PC-3 (cell line): ENCODE data around the gene SF3B6. TPM values are rescaled to one million over a fixed set of nuclear protein-coding genes. Genes with fewer than 3 reads are reported as not detected.

ENCODE experiments used
- ATAC-seq: fragments of 200-7000 bp; cut with Tn5 transposase; 2 replicates; pipeline ENCODE4 v1.9.1; 2020; ENCODE audit warnings: mild to moderate bottlenecking, moderate library complexity
- BruUV-seq: library from RNA; stranded (reverse); fragments of 400-500 nt; replicated peaks from 2 replicates; lab custom pipeline; 2021; lab: Mats Ljungman, UMichigan
- CTCF ChIA-PET: fragments of 300-600 bp; sonication (Branson Sonifier 250); formaldehyde crosslinking; loops from one replicate; lab custom pipeline; 2022; ENCODE audit warnings: antibody characterized with exemption; lab: Charles Lee
- POLR2A ChIA-PET: fragments of 300-600 bp; sonication (Branson Sonifier 250); formaldehyde crosslinking; loops from one replicate; lab custom pipeline; 2022; ENCODE audit warnings: antibody characterized with exemption; ENCODE audit not compliant: unreplicated experiment; lab: Charles Lee
- DNase-seq: peaks from one replicate; pipeline ENCODE4 v3.0.0-alpha.2; 2015
- H2AFZ ChIP-seq: fragments of 300-600 bp; sonication (generic); 2 replicates; pipeline ENCODE4 v1.6.0; 2016; ENCODE audit warnings: antibody characterized with exemption, low read length
- H3F3A ChIP-seq: fragments of 300-600 bp; sonication (generic); one replicate; pipeline ENCODE4 v1.6.0; 2017; ENCODE audit warnings: antibody characterized with exemption, low read length, control low read depth, mild to moderate bottlenecking; ENCODE audit not compliant: unreplicated experiment
- H3K27ac ChIP-seq: fragments of 300-600 bp; sonication (generic); 2 replicates; pipeline ENCODE4 v1.5.1; 2016; ENCODE audit warnings: mild to moderate bottlenecking, low read length
- H3K27me3 ChIP-seq: fragments of 300-600 bp; sonication (generic); 2 replicates; pipeline ENCODE4 v1.6.1; 2016; ENCODE audit warnings: low read length, mixed read lengths
- H3K36me3 ChIP-seq: fragments of 300-600 bp; sonication (generic); 2 replicates; pipeline ENCODE4 v1.6.1; 2016; ENCODE audit warnings: low read depth, mixed run types, low read length, mixed read lengths
- H3K4me1 ChIP-seq: fragments of 300-600 bp; sonication (generic); 2 replicates; pipeline ENCODE4 v1.5.1; 2016; ENCODE audit warnings: low read length; ENCODE audit not compliant: insufficient read depth
- H3K4me2 ChIP-seq: fragments of 300-600 bp; sonication (generic); 2 replicates; pipeline ENCODE4 v1.6.0; 2016; ENCODE audit warnings: low read length
- H3K4me3 ChIP-seq: fragments of 300-600 bp; sonication (generic); 2 replicates; pipeline ENCODE4 v1.5.1; 2016; ENCODE audit warnings: mild to moderate bottlenecking, low read length, mixed read lengths
- H3K79me2 ChIP-seq: fragments of 300-600 bp; sonication (generic); 2 replicates; pipeline ENCODE4 v1.6.1; 2017; ENCODE audit warnings: low read length, mixed read lengths
- H3K9ac ChIP-seq: fragments of 300-600 bp; sonication (generic); 2 replicates; pipeline ENCODE4 v1.6.0; 2016; ENCODE audit warnings: mild to moderate bottlenecking, low read length
- H3K9me2 ChIP-seq: fragments of 300-600 bp; sonication (generic); replicated peaks from 2 replicates; pipeline ENCODE4 v1.6.1; 2016; ENCODE audit warnings: mixed run types, low read length, mixed read lengths
- H3K9me3 ChIP-seq: fragments of 300-600 bp; sonication (generic); 2 replicates; pipeline ENCODE4 v1.6.1; 2016; ENCODE audit warnings: low read length, mixed read lengths
- H4K20me1 ChIP-seq: fragments of 300-600 bp; sonication (generic); 2 replicates; pipeline ENCODE4 v1.6.1; 2016; ENCODE audit warnings: low read length, mixed read lengths
- EZH2 ChIP-seq: fragments of 300-600 bp; sonication (generic); IDR thresholded peaks from one replicate; pipeline ENCODE4 v1.6.1; 2017; ENCODE audit warnings: antibody characterized with exemption, mild to moderate bottlenecking, low read length; ENCODE audit not compliant: unreplicated experiment
- EZH2phosphoT487 ChIP-seq: fragments of 300-600 bp; sonication (generic); IDR thresholded peaks from 2 replicates; pipeline ENCODE4 v1.6.1; 2018; ENCODE audit warnings: mild to moderate bottlenecking, antibody characterized with exemption, low read length, borderline replicate concordance
- intact Hi-C: fragments of 100-400 bp; cut with micrococcal nuclease; formaldehyde crosslinking; loops from 2 replicates; pipeline ENCODE4 v1.9.0; 2023
- total RNA-seq: library from RNA; depleted of rRNA; stranded (reverse); fragments of >200 nt; gene quantifications from 2 replicates; pipeline ENCODE4 v1.2.3, GENCODE V29; 2014
- TF ChIP-seq, protein P1 (sequence below): fragments of 300-600 bp; sonication (generic); conservative IDR thresholded peaks from 2 replicates; pipeline ENCODE4 v1.5.1; 2017; ENCODE audit warnings: antibody characterized with exemption, low read depth, mild to moderate bottlenecking, low read length

SF3B6 gene
- total RNA-seq, 1 experiment from 2014 or later: 220 TPM

DNA sequence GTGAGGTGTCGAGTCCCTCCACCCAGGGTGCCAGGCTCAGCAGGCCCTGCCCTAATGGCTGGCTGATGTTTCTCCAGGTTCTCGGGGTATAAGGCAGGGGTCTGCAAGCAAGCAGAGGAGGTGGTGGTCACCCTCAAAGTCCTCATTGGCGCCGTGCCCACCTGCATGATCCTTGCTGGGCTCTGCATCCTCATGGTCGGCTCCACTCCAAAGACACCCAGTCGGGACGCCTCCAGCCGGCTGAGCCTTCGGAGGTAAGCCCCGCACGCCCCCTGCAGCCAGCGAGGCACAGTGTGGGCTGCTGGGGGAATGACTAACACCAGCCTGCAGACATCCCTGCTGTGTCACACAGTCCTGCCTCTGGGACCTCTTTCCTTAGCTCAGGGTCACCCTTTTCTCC is 52.1 kb downstream of the SF3B6 start:
- POLR2A ChIA-PET: no interaction called here
- no peaks in the 10 kb centered on the region for H3K79me2 ChIP-seq
- peaks cover 4% of the 10 kb centered on the region; the same call in 1 of the 2 replicates for H3K36me3 ChIP-seq
- peaks cover 17% of the 10 kb centered on the region for H3K4me1 ChIP-seq
- no peaks in the 10 kb centered on the region for H3K9me2 ChIP-seq
- H3K9ac ChIP-seq: no peak overlapping the region
- H3K4me2 ChIP-seq: no peak overlapping the region
- no peak for ATAC-seq
- DNase-seq: no peak
- H4K20me1 ChIP-seq: no peaks in the 10 kb centered on the region
- no peak overlapping the region for H3K27ac ChIP-seq
- CTCF ChIA-PET: no interaction called here
- no peak overlapping the region for H3K4me3 ChIP-seq
- intact Hi-C loops: no loop called here
- H2AFZ ChIP-seq: no peak overlapping the region
- no peaks in the 10 kb centered on the region for H3F3A ChIP-seq
- TF ChIP-seq, protein P1, sequence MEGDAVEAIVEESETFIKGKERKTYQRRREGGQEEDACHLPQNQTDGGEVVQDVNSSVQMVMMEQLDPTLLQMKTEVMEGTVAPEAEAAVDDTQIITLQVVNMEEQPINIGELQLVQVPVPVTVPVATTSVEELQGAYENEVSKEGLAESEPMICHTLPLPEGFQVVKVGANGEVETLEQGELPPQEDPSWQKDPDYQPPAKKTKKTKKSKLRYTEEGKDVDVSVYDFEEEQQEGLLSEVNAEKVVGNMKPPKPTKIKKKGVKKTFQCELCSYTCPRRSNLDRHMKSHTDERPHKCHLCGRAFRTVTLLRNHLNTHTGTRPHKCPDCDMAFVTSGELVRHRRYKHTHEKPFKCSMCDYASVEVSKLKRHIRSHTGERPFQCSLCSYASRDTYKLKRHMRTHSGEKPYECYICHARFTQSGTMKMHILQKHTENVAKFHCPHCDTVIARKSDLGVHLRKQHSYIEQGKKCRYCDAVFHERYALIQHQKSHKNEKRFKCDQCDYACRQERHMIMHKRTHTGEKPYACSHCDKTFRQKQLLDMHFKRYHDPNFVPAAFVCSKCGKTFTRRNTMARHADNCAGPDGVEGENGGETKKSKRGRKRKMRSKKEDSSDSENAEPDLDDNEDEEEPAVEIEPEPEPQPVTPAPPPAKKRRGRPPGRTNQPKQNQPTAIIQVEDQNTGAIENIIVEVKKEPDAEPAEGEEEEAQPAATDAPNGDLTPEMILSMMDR: 0 out of 2 replicates have a peak, but pooled peaks have one; percentile 14
- TF ChIP-seq EZH2phosphoT487 (no peak), EZH2 (no peak)
- no TSS peak for BruUV-seq
- H3K27me3 ChIP-seq: no peaks in the 10 kb centered on the region
- H3K9me3 ChIP-seq: no peaks in the 10 kb centered on the region

DNA sequence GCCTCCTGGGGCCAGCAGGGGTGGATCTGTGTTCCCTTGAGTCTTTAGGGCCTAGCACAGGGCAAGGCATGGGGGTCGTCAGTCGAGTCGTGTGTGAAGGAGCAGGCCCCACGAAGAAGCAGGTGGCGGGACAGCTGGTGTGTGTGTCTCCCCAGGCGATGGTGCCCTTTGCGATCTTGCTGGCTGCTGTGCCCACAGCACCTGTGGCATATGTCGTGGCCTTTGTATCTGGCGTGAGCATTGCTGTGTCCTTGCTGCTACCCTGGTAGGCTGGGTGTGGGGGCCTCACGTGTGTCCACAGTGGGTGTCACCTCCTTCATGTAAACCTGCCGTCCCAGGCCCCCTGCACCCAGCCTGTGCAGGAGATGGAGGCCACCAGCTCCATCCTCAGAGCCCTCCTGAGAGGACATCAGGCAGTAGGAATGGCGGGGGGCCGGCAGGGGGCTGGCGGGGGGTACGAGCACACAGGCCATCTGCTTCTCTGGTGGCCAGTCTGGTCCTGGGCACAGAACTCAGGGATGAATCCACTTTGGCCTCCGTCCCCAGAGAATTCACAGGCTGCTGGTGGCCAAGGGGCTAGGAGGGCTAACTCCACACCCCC is 53.1 kb downstream of the SF3B6 start:
- Histone ChIP-seq H3K27ac (no peak overlapping the region), H3F3A (no peaks in the 10 kb centered on the region), H3K27me3 (no peaks in the 10 kb centered on the region), H2AFZ (no peak overlapping the region), H3K79me2 (no peaks in the 10 kb centered on the region), H3K4me1 (peaks cover 17% of the 10 kb centered on the region), H3K9ac (no peak overlapping the region), H3K4me3 (no peak overlapping the region), H4K20me1 (no peaks in the 10 kb centered on the region), H3K9me2 (no peaks in the 10 kb centered on the region), H3K9me3 (no peaks in the 10 kb centered on the region), H3K4me2 (no peak overlapping the region), H3K36me3 (peaks cover 3% of the 10 kb centered on the region; the same call in 1 of the 2 replicates)
- ATAC-seq (no peak), DNase-seq (no peak)
- intact Hi-C loops: no loop called here
- CTCF ChIA-PET: no interaction called here
- POLR2A ChIA-PET: no interaction called here
- TF ChIP-seq, protein P1: no peak
- TF ChIP-seq EZH2phosphoT487: no peak
- TF ChIP-seq EZH2: no peak
- no TSS peak for BruUV-seq

DNA sequence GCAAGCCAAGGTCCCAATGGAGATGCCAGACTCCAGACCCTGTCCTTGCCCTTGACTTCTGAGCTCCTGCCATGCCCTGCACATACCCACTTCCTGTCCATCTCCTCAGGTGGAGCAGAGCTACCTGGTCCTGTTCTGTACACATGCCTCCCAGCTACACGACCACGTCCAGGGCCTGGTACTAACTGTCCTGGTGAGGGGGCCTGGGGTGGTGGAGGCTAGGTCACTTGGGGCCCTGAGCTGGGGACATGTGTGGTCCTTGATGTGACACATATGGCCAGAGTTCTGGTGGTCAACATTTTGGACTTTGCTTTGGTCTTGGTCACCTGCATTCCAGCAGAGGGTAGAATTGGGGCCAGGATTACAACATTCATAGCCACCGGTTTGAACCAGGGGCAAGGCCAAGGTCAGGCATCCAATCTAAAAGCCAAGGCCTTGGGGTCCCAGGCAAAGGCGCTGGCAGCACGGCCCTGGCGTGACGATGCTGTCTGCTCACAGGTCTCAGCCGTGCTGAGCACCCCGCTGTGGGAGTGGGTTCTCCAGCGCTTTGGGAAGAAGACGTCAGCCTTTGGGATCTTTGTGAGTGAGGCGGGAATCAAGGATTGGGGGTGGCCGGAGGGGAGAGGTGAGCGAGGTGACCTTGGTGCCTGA is 53.7 kb downstream of the SF3B6 start:
- POLR2A ChIA-PET: no interaction called here
- CTCF ChIA-PET: no interaction called here

More for the DNA sequence above, 53.7 kb downstream of the SF3B6 start:
- Histone ChIP-seq H3K9ac (no peak overlapping the region), H3K9me2 (no peaks in the 10 kb centered on the region), H3K4me2 (no peak overlapping the region), H2AFZ (no peak overlapping the region), H3F3A (no peaks in the 10 kb centered on the region), H3K9me3 (no peaks in the 10 kb centered on the region), H3K4me3 (no peak overlapping the region), H4K20me1 (no peaks in the 10 kb centered on the region), H3K79me2 (no peaks in the 10 kb centered on the region), H3K27ac (no peak overlapping the region), H3K4me1 (peaks cover 17% of the 10 kb centered on the region), H3K27me3 (no peaks in the 10 kb centered on the region), H3K36me3 (peaks cover 3% of the 10 kb centered on the region; the same call in 1 of the 2 replicates)
- intact Hi-C loops: no loop called here
- TF ChIP-seq, protein P1: no peak
- TF ChIP-seq EZH2 (no peak), EZH2phosphoT487 (no peak)
- ATAC-seq (no peak), DNase-seq (no peak)
- no TSS peak for BruUV-seq
